T-cell (primary cell): ENCODE data around the gene SIK2. TPM values are rescaled to one million over a fixed set of nuclear protein-coding genes. Genes with fewer than 3 reads are reported as not detected.

ENCODE experiments used
- ATAC-seq, 4 experiments: fragments of 200-7000 bp in 3 of 4; fragments of 150-1000 bp in 1 of 4; cut with Tn5 transposase; replicated peaks in 1 of 4; 1 replicate in 3 of 4; 2 replicates in 1 of 4; pipeline ENCODE4 v1.10.0; 2021; ENCODE audit warnings: moderate library complexity in 3 of 4, mild to moderate bottlenecking in 2 of 4, moderate number of reproducible peaks in 1 of 4
- CTCF ChIA-PET, 2 donors: fragments of 300-600 bp; sonication (Branson Sonifier 250); formaldehyde crosslinking; loops; one replicate each; lab custom pipeline; 2022; ENCODE audit warnings: antibody characterized with exemption in 2 of 2; lab: Charles Lee
- POLR2A ChIA-PET, 2 donors: fragments of 300-600 bp; sonication (Branson Sonifier 250); formaldehyde crosslinking; loops; one replicate each; lab custom pipeline; 2022; ENCODE audit warnings: antibody characterized with exemption in 2 of 2; lab: Charles Lee
- DNase-seq, 35 experiments: peaks; one replicate each; pipeline versions ENCODE4 v3.0.0 to v3.0.0-alpha.2; 2013 to 2023
- H3K27ac ChIP-seq: one replicate; pipeline ENCODE4 v1.5.1; 2013; ENCODE audit warnings: low read length
- H3K27me3 ChIP-seq, 2 experiments: replicated peaks in 1 of 2; 1 replicate in 1 of 2; 2 replicates in 1 of 2; pipeline versions ENCODE4 v1.6.1 to v1.7.0; 2013; ENCODE audit warnings: low read length in 1 of 2, mixed read lengths in 1 of 2; ENCODE audit not compliant: control insufficient read depth in 2 of 2, insufficient read depth in 2 of 2; ENCODE audit errors: extremely low read depth in 1 of 2
- H3K36me3 ChIP-seq, 2 donors: 1 replicate in 1 of 2; 2 replicates in 1 of 2; pipeline versions ENCODE4 v1.6.1 to v1.7.0; 2013; ENCODE audit warnings: low read length in 1 of 2; ENCODE audit not compliant: control insufficient read depth in 2 of 2, insufficient read depth in 1 of 2; ENCODE audit errors: extremely low read depth in 1 of 2
- H3K4me1 ChIP-seq, 2 experiments: 1 replicate in 1 of 2; 2 replicates in 1 of 2; pipeline versions ENCODE4 v1.6.1 to v1.7.0; 2013; ENCODE audit warnings: low read length in 2 of 2, mixed read lengths in 1 of 2; ENCODE audit not compliant: insufficient read depth in 2 of 2, control insufficient read depth in 1 of 2; ENCODE audit errors: extremely low read depth in 1 of 2
- H3K4me3 ChIP-seq, 2 donors: 1 replicate in 1 of 2; 2 replicates in 1 of 2; pipeline versions ENCODE4 v1.5.1 to v1.7.0; 2013; ENCODE audit warnings: mild to moderate bottlenecking in 2 of 2, low read length in 1 of 2, moderate library complexity in 1 of 2; ENCODE audit not compliant: control insufficient read depth in 1 of 2; ENCODE audit errors: extremely low read depth in 1 of 2
- H3K9me3 ChIP-seq: 2 replicates; pipeline ENCODE4 v1.7.0; 2013
- H3K27ac Mint-ChIP-seq, 2 donors: one replicate each; pipeline ENCODE4 v1.8.0; 2020 to 2021; ENCODE audit warnings: mild to moderate bottlenecking in 2 of 2, mixed read lengths in 2 of 2
- H3K27me3 Mint-ChIP-seq, 2 donors: one replicate each; pipeline ENCODE4 v1.8.0; 2021 to 2022; ENCODE audit warnings: mixed read lengths in 2 of 2
- H3K36me3 Mint-ChIP-seq: one replicate; pipeline ENCODE4 v1.8.0; 2021; ENCODE audit warnings: mixed read lengths
- H3K4me1 Mint-ChIP-seq, 3 donors: one replicate each; pipeline ENCODE4 v1.8.0; 2020 to 2022; ENCODE audit warnings: mixed read lengths in 3 of 3, mild to moderate bottlenecking in 1 of 3
- H3K4me3 Mint-ChIP-seq, 3 donors: one replicate each; pipeline ENCODE4 v1.8.0; 2020 to 2022; ENCODE audit warnings: mild to moderate bottlenecking in 3 of 3, mixed read lengths in 3 of 3, moderate library complexity in 3 of 3
- H3K9me3 Mint-ChIP-seq, 3 donors: one replicate each; pipeline ENCODE4 v1.8.0; 2020 to 2022; ENCODE audit warnings: mixed read lengths in 3 of 3
- WGBS: methylation state at CpG from one replicate; pipeline ENCODE4 v1.1.5; 2013; ENCODE audit warnings: missing lambda C conversion rate; ENCODE audit not compliant: insufficient coverage; 5-methylcytosine and 5-hydroxymethylcytosine counted together
- total RNA-seq, 35 experiments: library from RNA in 6 of 35; stranded (reverse) in 6 of 35; fragments of 120-200 nt in 1 of 35; gene quantifications; one replicate each; pipeline versions ENCODE4 v1.2.1 to v1.2.4 and lab custom pipeline; 2013 to 2026

The SIK2 gene
- total RNA-seq, 5 donors from 2014 or later (not counting 1 experiment from before 2014, with no cell fraction given) = 6.0 to 11.4 (median 9.1) TPM

GRCh38 chr11:111560800-111561199, 41.4 kb upstream of the SIK2 start:
- POLR2A ChIA-PET = interaction anchor here in 1 of 2 donors (0.6 kb wide), 1 partner anchor 33 kb away, joined by 4 read pairs; no protein-coding TSS in a partner anchor
- H3K9me3 ChIP-seq = no peaks in the 10 kb centered on the region
- no peak overlapping the region for H3K27ac Mint-ChIP-seq
- no peak overlapping the region for H3K4me3 ChIP-seq
- H3K27me3 ChIP-seq = no peaks in the 10 kb centered on the region
- no peak overlapping the region for H3K4me3 Mint-ChIP-seq
- DNase-seq = no peak
- no peaks in the 10 kb centered on the region for H3K27me3 Mint-ChIP-seq
- no peak for ATAC-seq
- 100% methylated on average over 1 of the region's 3 CpGs for WGBS
- no peaks in the 10 kb centered on the region for H3K36me3 Mint-ChIP-seq
- CTCF ChIA-PET = interaction anchor here (0.6 to 1.2 kb wide), 3 partner anchors 217 to 444 kb away, joined by 3 read pairs; no protein-coding TSS in a partner anchor
- H3K27ac ChIP-seq = no peak overlapping the region
- H3K9me3 Mint-ChIP-seq = peaks cover 0 to 10% (median 0%) of the 10 kb centered on the region in 3 donors
- H3K36me3 ChIP-seq = no peaks in the 10 kb centered on the region
- no peaks in the 10 kb centered on the region for H3K4me1 Mint-ChIP-seq
- no peaks in the 10 kb centered on the region for H3K4me1 ChIP-seq

GRCh38 chr11:111561306-111561705, 40.9 kb upstream of the SIK2 start:
- Histone ChIP-seq H3K27ac (no peak overlapping the region), H3K36me3 (no peaks in the 10 kb centered on the region), H3K4me3 (no peak overlapping the region), H3K9me3 (no peaks in the 10 kb centered on the region), H3K4me1 (no peaks in the 10 kb centered on the region), H3K27me3 (no peaks in the 10 kb centered on the region)
- POLR2A ChIA-PET = interaction anchor here in 1 of 2 donors (0.6 kb wide), 1 partner anchor 534 kb away, joined by 3 read pairs; no protein-coding TSS in a partner anchor
- Mint-ChIP-seq H3K36me3 (no peaks in the 10 kb centered on the region), H3K27me3 (no peaks in the 10 kb centered on the region), H3K4me3 (no peak overlapping the region), H3K9me3 (peaks cover 0 to 7% (median 0%) of the 10 kb centered on the region in 3 donors), H3K4me1 (no peaks in the 10 kb centered on the region), H3K27ac (no peak overlapping the region)
- CTCF ChIA-PET = interaction anchor here in 1 of 2 donors (0.6 kb wide), 1 partner anchor 217 kb away, joined by 4 read pairs; no protein-coding TSS in a partner anchor
- ATAC-seq (no peak), DNase-seq (no peak)
- 88% methylated on average over 1 of the region's 3 CpGs for WGBS

GRCh38 chr11:111561791-111562325, 40.4 kb upstream of the SIK2 start:
- no peak overlapping the region for H3K27ac Mint-ChIP-seq
- H3K27me3 Mint-ChIP-seq = no peaks in the 10 kb centered on the region
- CTCF ChIA-PET = interaction anchor here (0.6 kb wide), 3 partner anchors 60 to 467 kb away, joined by 3 to 4 read pairs (median 3); no protein-coding TSS in a partner anchor
- Histone ChIP-seq H3K9me3 (no peaks in the 10 kb centered on the region), H3K4me1 (no peaks in the 10 kb centered on the region), H3K4me3 (no peak overlapping the region), H3K27ac (no peak overlapping the region), H3K36me3 (no peaks in the 10 kb centered on the region), H3K27me3 (no peaks in the 10 kb centered on the region)
- ATAC-seq (no peak), DNase-seq (no peak)
- H3K4me3 Mint-ChIP-seq = no peak overlapping the region
- POLR2A ChIA-PET = interaction anchor here in 1 of 2 donors (0.6 kb wide), 1 partner anchor 533 kb away, joined by 3 read pairs; no protein-coding TSS in a partner anchor
- WGBS = 46% methylated on average over 3 of the region's 3 CpGs
- peaks cover 0 to 2% (median 0%) of the 10 kb centered on the region in 3 donors for H3K9me3 Mint-ChIP-seq
- no peaks in the 10 kb centered on the region for H3K36me3 Mint-ChIP-seq
- H3K4me1 Mint-ChIP-seq = no peaks in the 10 kb centered on the region

GRCh38 chr11:111562692-111563389, 39.4 kb upstream of the SIK2 start:
- Histone ChIP-seq H3K36me3 (no peaks in the 10 kb centered on the region), H3K4me1 (no peaks in the 10 kb centered on the region), H3K27ac (no peak overlapping the region), H3K9me3 (no peaks in the 10 kb centered on the region), H3K27me3 (no peaks in the 10 kb centered on the region), H3K4me3 (no peak overlapping the region)
- Mint-ChIP-seq H3K36me3 (no peaks in the 10 kb centered on the region), H3K4me1 (no peaks in the 10 kb centered on the region), H3K27me3 (no peaks in the 10 kb centered on the region), H3K9me3 (no peaks in the 10 kb centered on the region), H3K27ac (no peak overlapping the region), H3K4me3 (no peak overlapping the region)
- ATAC-seq = no peak
- POLR2A ChIA-PET = no interaction called here
- CTCF ChIA-PET = interaction anchor here (0.6 to 1.3 kb wide), 5 partner anchors 12 to 466 kb away, joined by 3 to 4 read pairs (median 3); no protein-coding TSS in a partner anchor
- no peak for DNase-seq
- WGBS = no CpG with 5 or more reads among the region's 10 CpGs

- Histone ChIP-seq H3K36me3 (no peaks in the 10 kb centered on the region), H3K4me1 (no peaks in the 10 kb centered on the region), H3K27ac (no peak overlapping the region), H3K27me3 (no peaks in the 10 kb centered on the region), H3K4me3 (no peak overlapping the region), H3K9me3 (no peaks in the 10 kb centered on the region)
- H3K27me3 Mint-ChIP-seq = no peaks in the 10 kb centered on the region
- no peak overlapping the region for H3K4me3 Mint-ChIP-seq
- peak in 2 of 4 experiments; percentile 36 to 48 for ATAC-seq
- peak in 33 of 35 experiments; percentile 9 to 78 (median 45) for DNase-seq
- no peaks in the 10 kb centered on the region for H3K9me3 Mint-ChIP-seq
- ChIA-PET CTCF (interaction anchor here (0.6 to 1.8 kb wide), 4 partner anchors 213 to 278 kb away, joined by 3 to 5 read pairs (median 4); no protein-coding TSS in a partner anchor), POLR2A (no interaction called here)
- H3K27ac Mint-ChIP-seq = no peak overlapping the region
- no CpG with 5 or more reads among the region's 4 CpGs for WGBS
- H3K4me1 Mint-ChIP-seq = no peaks in the 10 kb centered on the region
- no peaks in the 10 kb centered on the region for H3K36me3 Mint-ChIP-seq
These were observed 37.0 kb upstream of the SIK2 start for GRCh38 chr11:111565114-111565720.

- H3K4me1 Mint-ChIP-seq = no peaks in the 10 kb centered on the region
- no peak overlapping the region for H3K27ac Mint-ChIP-seq
- Histone ChIP-seq H3K27ac (no peak overlapping the region), H3K4me3 (no peak overlapping the region), H3K9me3 (no peaks in the 10 kb centered on the region), H3K36me3 (no peaks in the 10 kb centered on the region), H3K27me3 (no peaks in the 10 kb centered on the region), H3K4me1 (no peaks in the 10 kb centered on the region)
- ChIA-PET CTCF (interaction anchor here (0.6 to 1.8 kb wide), 8 partner anchors 12 to 290 kb away, joined by 3 to 7 read pairs (median 4); no protein-coding TSS in a partner anchor), POLR2A (no interaction called here)
- H3K27me3 Mint-ChIP-seq = peaks cover 1 to 7% of the 10 kb centered on the region in 2 donors
- no peak overlapping the region for H3K4me3 Mint-ChIP-seq
- DNase-seq = no peak
- H3K36me3 Mint-ChIP-seq = no peaks in the 10 kb centered on the region
- ATAC-seq = no peak
- WGBS = no CpG with 5 or more reads among the region's 7 CpGs
- no peaks in the 10 kb centered on the region for H3K9me3 Mint-ChIP-seq
These were observed 35.9 kb upstream of the SIK2 start for GRCh38 chr11:111566324-111566723.
